Stimulated activated CD8-positive, alpha-beta memory T cell treated with anti-CD3 and anti-CD28 coated beads, Interleukin-12 subunit alpha, Interleukin-12 subunit beta, amount 100 ng/mL, for 4 hours (primary cell): Measurements from ENCODE around the gene SLC35E4.
"Not testable (repeated sequence)": the region's sequence is repeated elsewhere in the genome, so short reads cannot be mapped to it uniquely, and the experiment has no call there.

Source experiments
- DNase-seq: peaks from one replicate; pipeline ENCODE4 v3.0.0-alpha.2; 2020; ENCODE audit warnings: low read depth

SLC35E4 gene

DNA sequence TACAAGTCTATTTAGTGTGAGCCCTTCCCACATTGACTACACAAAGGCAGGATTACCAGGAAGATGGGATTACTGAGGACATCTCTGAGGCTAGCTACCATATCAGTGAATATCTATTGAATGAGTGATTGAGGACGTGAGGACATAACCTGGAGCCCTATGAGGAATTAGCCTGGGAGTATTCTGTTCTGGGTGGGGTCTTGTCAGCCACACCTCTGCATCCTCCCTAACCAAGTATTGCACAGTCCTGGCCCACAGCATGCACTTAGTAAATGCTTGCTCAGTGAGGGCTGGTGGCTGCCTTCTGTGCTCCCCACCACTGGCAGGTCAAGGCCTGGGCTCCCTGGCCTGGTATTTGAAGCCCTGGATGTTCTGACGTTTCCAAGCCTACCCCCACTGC, 17.3 kb downstream of the SLC35E4 start:
- DNase-seq = no peak

- DNase-seq = no peak
These were observed 18.8 kb downstream of the SLC35E4 start for GRCh38 chr22:30654361-30654760.

DNA sequence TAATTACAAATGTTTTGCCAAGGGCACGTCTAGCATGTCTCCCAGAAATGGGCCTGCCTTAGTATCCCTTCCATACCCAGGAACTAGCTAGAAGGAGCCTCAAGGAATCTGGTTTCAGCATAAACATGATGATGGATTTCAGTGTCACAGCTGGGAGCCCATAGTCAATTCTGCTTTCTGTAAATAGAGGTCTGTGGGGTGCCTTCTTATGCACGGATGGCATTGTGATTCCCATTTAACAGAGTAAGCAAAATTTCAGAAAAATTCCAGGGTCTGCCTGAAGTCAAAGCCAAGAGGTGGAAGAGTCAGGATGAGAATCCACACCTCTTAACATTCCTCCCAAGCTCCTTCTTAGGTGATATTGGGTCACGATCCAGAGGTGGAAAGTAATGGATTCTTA, 20.0 kb downstream of the SLC35E4 start:
- no peak for DNase-seq

DNA sequence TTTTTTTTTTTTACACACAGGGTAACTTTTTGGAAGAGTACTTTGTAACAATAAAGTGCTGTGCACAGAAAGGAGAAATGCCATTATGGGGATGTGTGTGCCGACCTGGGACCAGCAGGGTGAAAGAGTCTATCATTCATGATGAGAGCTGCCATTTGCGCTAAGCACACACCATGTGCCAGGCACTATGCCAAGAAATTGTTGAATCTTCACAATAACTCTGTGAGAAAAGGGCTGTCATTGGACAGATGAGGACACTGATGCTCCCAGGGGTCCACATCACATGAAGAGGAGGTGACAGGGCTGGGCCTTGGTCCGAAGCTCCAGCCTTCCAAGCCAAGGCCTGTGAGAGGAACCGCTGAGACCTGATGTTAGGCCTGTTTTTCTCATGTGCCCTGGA, 26.5 kb downstream of the SLC35E4 start:
- DNase-seq = no peak

GRCh38 chr22:30664798-30665197, 29.2 kb downstream of the SLC35E4 start:
- no peak for DNase-seq

DNA sequence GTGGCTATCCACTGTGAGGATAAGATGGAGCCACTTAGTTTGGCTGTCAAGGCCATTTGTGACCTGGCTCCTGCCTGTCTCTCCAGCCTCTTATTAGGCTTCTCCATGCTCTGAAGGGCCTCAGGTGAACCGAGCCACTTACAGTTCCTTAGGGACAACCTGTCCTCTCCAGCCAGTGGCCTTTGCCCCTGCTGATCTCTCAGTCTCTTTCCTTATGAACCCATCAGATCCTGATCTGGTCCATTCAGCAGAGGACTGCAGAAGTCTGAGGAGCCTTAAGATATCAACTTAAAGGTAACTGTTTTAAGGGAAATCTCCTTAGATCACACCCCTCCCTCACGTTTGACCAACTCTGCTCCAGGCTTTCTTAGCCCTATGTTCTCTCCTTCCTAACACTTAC, 29.7 kb downstream of the SLC35E4 start:
- no peak for DNase-seq

GRCh38 chr22:30665786-30666185, 30.2 kb downstream of the SLC35E4 start:
- DNase-seq = no peak

DNA sequence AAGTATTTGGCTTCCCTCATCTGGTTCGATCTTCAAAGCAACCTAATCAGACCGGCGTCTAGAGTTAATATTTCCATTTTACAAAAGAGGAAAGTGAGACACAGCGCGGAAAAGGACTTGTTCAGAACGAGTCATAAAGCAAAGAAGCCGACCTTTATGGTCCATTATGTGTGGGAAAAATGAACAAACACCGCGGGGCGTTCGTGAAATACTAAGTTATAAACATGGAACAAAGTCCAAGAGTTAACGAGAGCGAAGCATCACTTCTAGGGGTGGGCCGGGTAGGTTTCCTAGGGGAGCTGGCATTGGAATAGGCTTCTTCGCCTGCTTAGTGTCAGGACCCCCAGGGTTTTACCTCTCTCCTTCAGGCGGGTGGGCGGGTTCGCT, 31.5 kb downstream of the SLC35E4 start:
- DNase-seq = no peak

- DNase-seq = peak; percentile 92
These were observed 32.2 kb downstream of the SLC35E4 start, which contains the start of gene DUSP18 for GRCh38 chr22:30667494-30668385. Gene DUSP18 (minus strand): TSS chr22:30667875. CDS start chr22:30664003, 3,872 bp downstream.

GRCh38 chr22:30668386-30668710, 32.8 kb downstream of the SLC35E4 start:
- no peak for DNase-seq

DNA sequence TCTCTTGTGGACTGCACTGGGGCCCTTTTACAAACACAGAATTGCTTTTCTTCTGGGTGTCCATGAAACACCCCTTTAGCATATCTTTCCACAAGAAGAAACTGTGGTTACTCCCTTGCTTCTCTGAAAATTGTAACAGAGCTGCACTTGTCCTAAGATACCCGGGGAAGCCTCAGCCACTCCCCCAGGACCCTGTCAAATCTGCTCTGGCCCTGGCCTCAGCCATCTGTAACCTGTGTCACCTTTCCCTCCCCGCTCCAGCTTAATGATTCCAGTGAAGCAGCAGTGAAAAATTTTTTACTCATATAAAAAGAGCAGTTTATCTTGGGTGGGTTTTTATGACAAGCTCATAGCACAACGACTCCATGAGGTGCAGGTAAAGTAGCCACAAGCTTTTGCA, 35.5 kb downstream of the SLC35E4 start:
- DNase-seq = no peak

DNA sequence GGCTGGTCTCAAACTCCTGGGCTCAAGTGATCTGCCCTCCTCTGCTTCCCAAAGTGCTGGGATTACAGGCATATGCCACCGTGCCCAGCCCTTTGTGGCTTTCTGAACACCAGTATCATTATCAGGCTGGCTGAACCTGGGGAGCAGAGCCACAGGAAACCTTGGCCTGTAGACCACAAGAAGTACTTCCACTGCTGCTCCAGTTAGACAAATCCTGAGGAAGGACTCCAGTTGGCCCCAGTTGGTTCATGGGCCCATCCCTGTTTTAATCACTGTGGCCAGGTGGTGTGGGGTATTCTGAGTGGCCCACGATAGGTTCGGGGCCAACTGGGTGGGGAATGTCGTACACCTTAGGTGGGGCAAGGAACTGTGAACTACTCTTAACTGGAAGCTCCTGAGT, 37.6 kb downstream of the SLC35E4 start:
- DNase-seq = no peak

DNA sequence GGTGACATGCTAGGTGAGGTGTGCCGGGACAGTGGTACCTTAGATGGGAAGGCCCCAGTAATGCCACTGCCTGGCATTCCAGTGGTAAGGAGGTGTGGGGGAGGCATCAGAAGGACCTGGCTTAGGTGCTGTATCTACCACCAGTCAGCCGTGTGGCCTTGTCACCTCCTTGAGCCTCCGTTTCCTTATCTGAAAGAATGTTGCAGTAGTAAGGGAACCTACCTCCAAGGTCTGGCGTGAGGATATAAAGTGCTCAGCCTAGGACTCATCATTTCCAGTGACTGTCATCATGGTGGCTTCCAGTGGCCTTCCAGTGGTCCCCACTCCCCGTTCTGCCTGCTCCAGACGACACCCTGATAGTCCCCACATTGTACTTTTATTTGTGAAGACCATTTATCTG, 38.9 kb downstream of the SLC35E4 start:
- DNase-seq = no peak

GRCh38 chr22:30675436-30675835, 39.9 kb downstream of the SLC35E4 start:
- DNase-seq = no peak

DNA sequence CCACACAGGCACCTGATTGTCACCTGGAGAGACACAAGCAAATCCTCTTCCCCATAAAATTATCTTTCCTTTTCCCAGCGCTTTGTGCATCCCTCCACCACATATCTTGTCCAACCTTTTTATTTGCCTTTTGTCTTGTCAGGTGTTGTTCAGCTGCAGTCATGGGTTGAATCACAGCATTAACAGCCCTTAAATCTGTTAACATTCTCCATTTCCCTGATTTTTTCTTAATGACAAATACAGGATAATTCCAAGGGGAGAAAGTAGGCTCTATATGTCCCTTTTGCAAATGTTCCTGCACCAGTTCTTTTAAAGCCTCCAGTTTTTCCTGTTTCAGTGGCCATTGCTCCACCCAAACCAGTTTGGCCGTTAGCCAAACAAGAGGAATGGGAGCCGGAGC, 41.0 kb downstream of the SLC35E4 start:
- not testable (repeated sequence) for DNase-seq

GRCh38 chr22:30679895-30680690, 44.5 kb downstream of the SLC35E4 start:
- not testable (repeated sequence) for DNase-seq

GRCh38 chr22:30680991-30681770, 45.6 kb downstream of the SLC35E4 start:
- DNase-seq = no peak

DNA sequence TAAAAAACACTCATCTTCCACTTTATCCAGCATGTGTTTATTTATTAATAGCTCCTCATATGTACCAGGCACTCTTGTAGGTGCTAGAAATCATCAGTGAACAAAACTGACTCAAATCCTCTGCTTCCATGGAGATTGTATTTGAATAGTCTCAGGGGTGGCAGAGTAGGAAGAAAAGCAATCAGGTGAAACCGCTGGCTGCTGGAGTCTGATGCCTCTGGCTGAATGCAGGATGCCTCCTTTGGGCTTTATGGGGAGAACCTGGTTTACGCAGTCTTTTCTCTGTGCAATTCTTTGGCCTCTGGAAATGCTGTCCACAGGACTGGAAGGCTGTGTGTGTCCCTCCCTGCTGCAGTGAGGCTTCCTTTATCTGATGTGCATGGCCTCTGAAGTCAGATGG, 46.2 kb downstream of the SLC35E4 start:
- no peak for DNase-seq

DNA sequence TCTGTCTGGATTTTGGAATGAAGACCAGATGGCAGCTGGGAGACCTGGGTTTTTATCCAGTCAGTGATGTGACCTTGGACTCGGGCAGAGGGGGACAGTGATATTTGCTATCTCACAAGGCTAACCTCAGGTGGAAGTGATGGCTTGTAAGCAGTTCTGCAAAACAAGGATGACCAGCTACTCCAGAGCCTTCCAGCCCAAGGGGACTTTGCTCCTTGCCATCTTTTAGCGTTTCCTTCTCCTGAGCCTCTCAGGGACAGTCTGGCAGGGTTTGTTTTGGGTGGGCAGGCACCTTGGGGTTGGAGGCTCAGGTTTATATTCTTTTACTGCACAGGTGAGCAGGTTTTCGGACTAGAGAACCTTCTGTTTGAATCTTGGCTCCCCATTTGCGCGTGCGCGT, 49.6 kb downstream of the SLC35E4 start:
- DNase-seq = no peak

DNA sequence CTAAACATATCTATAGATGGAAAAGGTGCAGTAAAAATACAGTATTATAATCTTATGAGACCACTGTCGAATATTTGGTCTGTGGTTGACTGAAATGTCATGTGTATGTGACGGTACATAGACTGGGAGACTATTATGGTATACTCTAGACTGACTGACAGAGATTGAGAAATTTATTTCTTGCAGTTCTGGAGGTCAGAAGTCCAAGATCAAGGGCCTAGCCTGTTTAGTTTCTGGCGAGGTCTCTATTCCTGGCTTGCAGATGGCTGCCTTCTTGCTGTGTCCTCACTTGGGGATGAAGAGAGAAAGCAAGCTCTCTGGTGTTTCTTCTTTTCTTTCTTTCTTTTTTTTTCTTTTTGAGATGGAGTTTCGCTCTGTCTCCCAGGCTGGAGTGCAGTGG, 51.8 kb downstream of the SLC35E4 start:
- no peak for DNase-seq

- DNase-seq = no peak
These were observed 54.0 kb downstream of the SLC35E4 start for GRCh38 chr22:30689622-30690021.

- no peak for DNase-seq
These were observed 55.6 kb downstream of the SLC35E4 start for GRCh38 chr22:30691204-30691603.
